Astrocyte of the spinal cord (primary cell): ENCODE results near the gene GFOD1.
"Not testable (repeated sequence)": the region's sequence is repeated elsewhere in the genome, so short reads cannot be mapped to it uniquely, and the experiment has no call there.

Source experiments
- DNase-seq: peaks from one replicate; pipeline ENCODE4 v3.0.0; 2011; ENCODE audit warnings: low read depth, low spot score
- H3K4me3 ChIP-seq: 2 replicates; pipeline ENCODE4 v1.5.1; 2011; ENCODE audit warnings: low read depth, mild to moderate bottlenecking, low read length, moderate library complexity
- CTCF ChIP-seq: IDR thresholded peaks from 2 replicates; pipeline ENCODE4 v1.5.1; 2012; ENCODE audit warnings: low read depth, mild to moderate bottlenecking, low read length, inconsistent platforms
- in situ Hi-C: cut with HindIII; loops from 2 replicates; pipeline ENCODE4 v1.10.0; 2017; ENCODE audit warnings: low sequenced_read_pairs

Gene GFOD1

GRCh38 chr6:13462458-13463327 is 24.7 kb downstream of the GFOD1 start:
- no peak overlapping the region for H3K4me3 ChIP-seq
- in situ Hi-C loops, result no loop called here
- no peak for DNase-seq
- no peak for TF ChIP-seq CTCF

GRCh38 chr6:13461805-13462204 is 25.6 kb downstream of the GFOD1 start:
- TF ChIP-seq CTCF, result no peak
- no peak overlapping the region for H3K4me3 ChIP-seq
- in situ Hi-C loops, result no loop called here
- DNase-seq, result no peak

- in situ Hi-C loops, result no loop called here
- TF ChIP-seq CTCF, result no peak
- H3K4me3 ChIP-seq, result no peak overlapping the region
- DNase-seq, result no peak
Measured at GRCh38 chr6:13461307-13461706, 26.1 kb downstream of the GFOD1 start.

- H3K4me3 ChIP-seq, DNase-seq, in situ Hi-C loops: not testable (repeated sequence)
Measured at GRCh38 chr6:13460289-13460688, 27.1 kb downstream of the GFOD1 start.

GRCh38 chr6:13457577-13457976 is 29.8 kb downstream of the GFOD1 start:
- peak; percentile 59 for DNase-seq
- in situ Hi-C loops, result no loop called here
- H3K4me3 ChIP-seq, result no peak overlapping the region
- TF ChIP-seq CTCF, result no peak

- in situ Hi-C loops, result no loop called here
- no peak for DNase-seq
- no peak overlapping the region for H3K4me3 ChIP-seq
- no peak for TF ChIP-seq CTCF
Measured at GRCh38 chr6:13455552-13455966, 31.8 kb downstream of the GFOD1 start.
